ENCODE data around the gene LGALS7B. TPM values are rescaled to one million over a fixed set of nuclear protein-coding genes. Genes with fewer than 3 reads are reported as not detected.

The LGALS7B gene
- total RNA-seq, 4 donors from 2014 or later: not detected

Small RNA genes lying within 50 kb of the gene (small RNA-seq; reads per million reads assigned to genes)
- gene RNU6-140P: not detected

Other genes with a start within 250 kb of the LGALS7B start
- 1 to 10 TPM; 1.5 to 3.2 (median 2.7) TPM for gene MAP4K1, start 171.2 kb upstream of the LGALS7B start, total RNA-seq
- 100 to 1,000 TPM; 364 to 556 (median 476) TPM for gene EIF3K, start 170.0 kb upstream of the LGALS7B start, total RNA-seq
- gene ACTN4, start 141.6 kb upstream of the LGALS7B start, total RNA-seq: 100 to 1,000 TPM; 290 to 517 (median 367) TPM
- gene CAPN12, start 44.7 kb upstream of the LGALS7B start, total RNA-seq: 1 to 10 TPM; 1.0 to 2.5 (median 1.4) TPM
- not detected for gene LGALS7, start 15.7 kb upstream of the LGALS7B start, total RNA-seq
- gene LGALS4, start 23.7 kb downstream of the LGALS7B start, total RNA-seq: 1 to 10 TPM in 1 of 4 donors, under 1 TPM in 1, not detected in 2; 0.46 to 1.6 TPM
- 100 to 1,000 TPM; 101 to 145 (median 128) TPM for gene ECH1, start 42.6 kb downstream of the LGALS7B start, total RNA-seq
- gene HNRNPL, start 60.8 kb downstream of the LGALS7B start, total RNA-seq: 100 to 1,000 TPM; 138 to 180 (median 169) TPM
- gene RINL, start 89.1 kb downstream of the LGALS7B start, total RNA-seq: 10 to 100 TPM in 1 of 4 donors, 1 to 10 TPM in 3; 5.3 to 10.4 (median 7.1) TPM
- 100 to 1,000 TPM in 1 of 4 donors, 10 to 100 TPM in 3; 59.6 to 115 (median 74.5) TPM for gene SIRT2, start 110.4 kb downstream of the LGALS7B start, total RNA-seq
- gene NFKBIB, start 110.8 kb downstream of the LGALS7B start, total RNA-seq: 10 to 100 TPM; 19.6 to 30.9 (median 22.7) TPM
- under 1 TPM in 2 of 4 donors, not detected in 2; 0.50 to 0.84 TPM for gene CCER2, start 123.0 kb downstream of the LGALS7B start, total RNA-seq
- 10 to 100 TPM in 3 of 4 donors, 1 to 10 TPM in 1; 9.7 to 14.8 (median 11.8) TPM for gene SARS2, start 141.6 kb downstream of the LGALS7B start, total RNA-seq
- gene MRPS12, start 141.7 kb downstream of the LGALS7B start, total RNA-seq: 10 to 100 TPM; 27.3 to 46.0 (median 37.7) TPM
- 10 to 100 TPM; 31.2 to 43.6 (median 38.2) TPM for gene FBXO17, start 186.5 kb downstream of the LGALS7B start, total RNA-seq
- 10 to 100 TPM in 1 of 4 donors, 1 to 10 TPM in 3; 3.2 to 14.6 (median 7.6) TPM for gene FBXO27, start 243.3 kb downstream of the LGALS7B start, total RNA-seq